Suprapubic skin (tissue), 4 donors: ENCODE results near the gene COMMD2. TPM values are rescaled to one million over a fixed set of nuclear protein-coding genes. Genes with fewer than 3 reads are reported as not detected.

Experiments used
- DNase-seq, 2 donors: peaks; one replicate each; pipeline ENCODE4 v3.0.0-alpha.2; 2019; ENCODE audit warnings: low spot score in 2 of 2
- H3K27ac ChIP-seq: fragments of 200-600 bp; sonication (generic); one replicate; pipeline ENCODE4 v1.5.1; 2019
- H3K27me3 ChIP-seq: fragments of 200-600 bp; sonication (generic); one replicate; pipeline ENCODE4 v1.5.1; 2019
- H3K36me3 ChIP-seq: fragments of 200-600 bp; sonication (generic); one replicate; pipeline ENCODE4 v1.5.1; 2019
- H3K4me1 ChIP-seq: fragments of 200-600 bp; sonication (generic); one replicate; pipeline ENCODE4 v1.5.1; 2019
- H3K4me3 ChIP-seq: fragments of 200-600 bp; sonication (generic); one replicate; pipeline ENCODE4 v1.5.1; 2019; ENCODE audit warnings: mild to moderate bottlenecking
- H3K9me3 ChIP-seq: fragments of 200-600 bp; sonication (generic); one replicate; pipeline ENCODE4 v1.5.1; 2019
- CTCF ChIP-seq, 2 donors: fragments of 200-600 bp in 1 of 2; fragments of 450-650 bp in 1 of 2; sonication (generic) in 1 of 2; IDR thresholded peaks; one replicate each; pipeline ENCODE4 v1.5.1; 2016 to 2019; ENCODE audit warnings: antibody characterized with exemption in 2 of 2, mild to moderate bottlenecking in 1 of 2, moderate library complexity in 1 of 2
- EP300 ChIP-seq: sonication (generic); formaldehyde crosslinking; IDR thresholded peaks from one replicate; pipeline ENCODE4 v1.6.1; 2017; ENCODE audit warnings: antibody characterized with exemption
- POLR2A ChIP-seq, 2 donors: fragments of 450-650 bp; IDR thresholded peaks; one replicate each; pipeline ENCODE4 v1.6.1; 2017; ENCODE audit warnings: antibody characterized with exemption in 2 of 2, mild to moderate bottlenecking in 2 of 2, moderate library complexity in 2 of 2
- POLR2AphosphoS5 ChIP-seq, 3 donors: sonication (generic); formaldehyde crosslinking; IDR thresholded peaks; one replicate each; pipeline ENCODE4 v1.6.1; 2017; ENCODE audit warnings: antibody characterized with exemption in 3 of 3
- WGBS: methylation state at CpG from one replicate; pipeline ENCODE4 v1.1.5; 2018; 5-methylcytosine and 5-hydroxymethylcytosine counted together
- total RNA-seq, 4 donors: library from RNA; depleted of rRNA; stranded (reverse); fragments of >200 nt; gene quantifications; one replicate each; pipeline ENCODE4 v1.1.0, GENCODE V29; 2016

Gene COMMD2
- total RNA-seq, 4 donors from 2014 or later, result 21.0 to 29.5 (median 25.5) TPM

GRCh38 chr3:149763565-149764195, 11.4 kb upstream of the COMMD2 start:
- no peaks in the 10 kb centered on the region for H3K4me1 ChIP-seq
- WGBS, result 75% methylated on average over 3 of the region's 3 CpGs
- no peak overlapping the region for H3K27ac ChIP-seq
- no peaks in the 10 kb centered on the region for H3K36me3 ChIP-seq
- no peaks in the 10 kb centered on the region for H3K9me3 ChIP-seq
- no peak overlapping the region for H3K4me3 ChIP-seq
- H3K27me3 ChIP-seq, result peaks cover 32% of the 10 kb centered on the region
- DNase-seq, result no peak
- no peak for TF ChIP-seq CTCF (IDR thresholded peaks at IDR 0.05)
- no peak for TF ChIP-seq EP300
- no peak for TF ChIP-seq POLR2AphosphoS5 (IDR thresholded peaks at IDR 0.05)
- TF ChIP-seq POLR2A (IDR thresholded peaks at IDR 0.05), result no peak

- Histone ChIP-seq H3K9me3 (no peaks in the 10 kb centered on the region), H3K27ac (no peak overlapping the region), H3K27me3 (no peaks in the 10 kb centered on the region), H3K4me1 (peaks cover 15% of the 10 kb centered on the region), H3K4me3 (no peak overlapping the region), H3K36me3 (peaks cover 9% of the 10 kb centered on the region)
- no peak for DNase-seq
- TF ChIP-seq CTCF (IDR thresholded peaks at IDR 0.05) (no peak), POLR2A (IDR thresholded peaks at IDR 0.05) (no peak), EP300 (no peak), POLR2AphosphoS5 (IDR thresholded peaks at IDR 0.05) (no peak)
Measured at GRCh38 chr3:149753717-149754116, 1.4 kb upstream of the COMMD2 start.

GRCh38 chr3:149752788-149753136, 473 bp upstream of the COMMD2 start:
- Histone ChIP-seq H3K36me3 (peaks cover 17% of the 10 kb centered on the region), H3K4me1 (peaks cover 15% of the 10 kb centered on the region), H3K4me3 (peak overlapping the region; percentile 83), H3K27me3 (no peaks in the 10 kb centered on the region), H3K27ac (peak overlapping the region; percentile 80), H3K9me3 (no peaks in the 10 kb centered on the region)
- no peak for TF ChIP-seq EP300
- no peak for TF ChIP-seq POLR2AphosphoS5 (IDR thresholded peaks at IDR 0.05)
- no peak for TF ChIP-seq POLR2A (IDR thresholded peaks at IDR 0.05)
- TF ChIP-seq CTCF (IDR thresholded peaks at IDR 0.05), result no peak
- no peak for DNase-seq

GRCh38 chr3:149751551-149751950, 738 bp downstream of the COMMD2 start:
- DNase-seq, result no peak
- 6% methylated on average over 4 of the region's 4 CpGs for WGBS

GRCh38 chr3:149744606-149745005, 7.7 kb downstream of the COMMD2 start:
- TF ChIP-seq EP300, result no peak

More at GRCh38 chr3:149751551-149751950, 738 bp downstream of the COMMD2 start:
- H3K9me3 ChIP-seq, result no peaks in the 10 kb centered on the region
- TF ChIP-seq CTCF (IDR thresholded peaks at IDR 0.05), result no peak
- TF ChIP-seq POLR2AphosphoS5 (IDR thresholded peaks at IDR 0.05), result no peak
- no peak for TF ChIP-seq POLR2A (IDR thresholded peaks at IDR 0.05)
- no peak for TF ChIP-seq EP300
- H3K4me1 ChIP-seq, result peaks cover 15% of the 10 kb centered on the region
- H3K36me3 ChIP-seq, result peaks cover 29% of the 10 kb centered on the region
- H3K27ac ChIP-seq, result peak overlapping the region; percentile 80
- peak overlapping the region; percentile 83 for H3K4me3 ChIP-seq
- no peaks in the 10 kb centered on the region for H3K27me3 ChIP-seq

GRCh38 chr3:149744151-149744550, 8.1 kb downstream of the COMMD2 start:
- H3K27ac ChIP-seq, result no peak overlapping the region

More at GRCh38 chr3:149744606-149745005, 7.7 kb downstream of the COMMD2 start:
- Histone ChIP-seq H3K9me3 (no peaks in the 10 kb centered on the region), H3K27me3 (no peaks in the 10 kb centered on the region), H3K36me3 (peaks cover 75% of the 10 kb centered on the region), H3K4me3 (no peak overlapping the region), H3K27ac (no peak overlapping the region), H3K4me1 (no peaks in the 10 kb centered on the region)
- no peak for DNase-seq
- WGBS, result 97% methylated on average over 3 of the region's 3 CpGs

More at GRCh38 chr3:149744151-149744550, 8.1 kb downstream of the COMMD2 start:
- Histone ChIP-seq H3K27me3 (no peaks in the 10 kb centered on the region), H3K4me3 (no peak overlapping the region), H3K4me1 (no peaks in the 10 kb centered on the region), H3K9me3 (no peaks in the 10 kb centered on the region), H3K36me3 (peaks cover 76% of the 10 kb centered on the region)
- DNase-seq, result no peak
- TF ChIP-seq POLR2A (IDR thresholded peaks at IDR 0.05), result no peak
- no peak for TF ChIP-seq EP300
- TF ChIP-seq POLR2AphosphoS5 (IDR thresholded peaks at IDR 0.05), result no peak
- TF ChIP-seq CTCF (IDR thresholded peaks at IDR 0.05), result no peak
